ENCODE data around the gene CERS6.

DNA sequence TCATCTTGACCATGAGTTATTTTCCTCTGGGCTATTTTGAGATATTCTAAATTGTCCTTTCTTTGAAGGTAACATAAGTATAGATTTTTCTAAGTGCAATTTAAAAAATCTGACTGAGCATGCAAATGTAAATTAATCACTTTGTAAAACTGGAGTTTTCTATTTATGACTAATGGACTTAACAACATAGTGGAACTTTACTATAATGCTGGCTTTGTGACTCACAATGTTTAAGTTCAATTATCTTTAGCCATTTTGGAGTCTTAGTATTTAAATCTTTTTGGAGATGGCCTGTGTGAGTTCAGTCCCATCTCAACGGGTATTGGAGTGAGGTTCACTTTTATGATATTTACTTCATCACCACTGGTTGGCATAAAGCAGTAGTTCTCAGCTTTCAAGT is 311.2 kb downstream of the CERS6 start:
- TF ChIP-seq POLR2AphosphoS5 (IDR thresholded peaks at IDR 0.05) (no peak), POLR2A (IDR thresholded peaks at IDR 0.05) (no peak)
- TF ChIP-seq, protein P1, sequence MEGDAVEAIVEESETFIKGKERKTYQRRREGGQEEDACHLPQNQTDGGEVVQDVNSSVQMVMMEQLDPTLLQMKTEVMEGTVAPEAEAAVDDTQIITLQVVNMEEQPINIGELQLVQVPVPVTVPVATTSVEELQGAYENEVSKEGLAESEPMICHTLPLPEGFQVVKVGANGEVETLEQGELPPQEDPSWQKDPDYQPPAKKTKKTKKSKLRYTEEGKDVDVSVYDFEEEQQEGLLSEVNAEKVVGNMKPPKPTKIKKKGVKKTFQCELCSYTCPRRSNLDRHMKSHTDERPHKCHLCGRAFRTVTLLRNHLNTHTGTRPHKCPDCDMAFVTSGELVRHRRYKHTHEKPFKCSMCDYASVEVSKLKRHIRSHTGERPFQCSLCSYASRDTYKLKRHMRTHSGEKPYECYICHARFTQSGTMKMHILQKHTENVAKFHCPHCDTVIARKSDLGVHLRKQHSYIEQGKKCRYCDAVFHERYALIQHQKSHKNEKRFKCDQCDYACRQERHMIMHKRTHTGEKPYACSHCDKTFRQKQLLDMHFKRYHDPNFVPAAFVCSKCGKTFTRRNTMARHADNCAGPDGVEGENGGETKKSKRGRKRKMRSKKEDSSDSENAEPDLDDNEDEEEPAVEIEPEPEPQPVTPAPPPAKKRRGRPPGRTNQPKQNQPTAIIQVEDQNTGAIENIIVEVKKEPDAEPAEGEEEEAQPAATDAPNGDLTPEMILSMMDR (IDR thresholded peaks at IDR 0.05 in 8 of 11, conservative IDR thresholded peaks at IDR 0.05 in 3 of 11), result no peak

Measured in spleen (tissue), 7 donors.